ENCODE results near the gene PDE7B. TPM values are rescaled to one million over a fixed set of nuclear protein-coding genes. Genes with fewer than 3 reads are reported as not detected.

Gene PDE7B
- total and polyA plus RNA-seq, 2 of the 13 experiments (the other 11 are each of a cell fraction or from before 2014, with no cell fraction given), result not detected

DNA sequence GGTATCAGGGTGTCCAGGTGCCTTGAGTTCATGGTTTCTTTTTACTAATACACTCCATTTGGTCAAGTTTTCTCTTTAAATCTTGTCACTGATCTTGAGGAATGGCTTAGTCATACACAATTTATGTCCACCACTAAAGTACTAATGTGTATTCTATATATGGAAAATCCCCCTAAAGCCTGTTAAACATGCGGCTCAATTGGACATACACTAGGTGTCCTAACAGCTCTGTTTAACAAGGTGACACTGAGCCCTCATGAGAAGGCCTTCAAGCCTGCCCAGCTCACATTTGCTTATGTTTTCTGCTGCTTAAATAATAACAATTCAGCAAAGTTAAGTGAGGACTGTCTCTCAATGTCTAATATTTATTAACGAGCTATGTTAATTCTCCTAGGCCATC lies 31.5 kb downstream of the PDE7B start (continued):
- TF ChIP-seq, protein P1, sequence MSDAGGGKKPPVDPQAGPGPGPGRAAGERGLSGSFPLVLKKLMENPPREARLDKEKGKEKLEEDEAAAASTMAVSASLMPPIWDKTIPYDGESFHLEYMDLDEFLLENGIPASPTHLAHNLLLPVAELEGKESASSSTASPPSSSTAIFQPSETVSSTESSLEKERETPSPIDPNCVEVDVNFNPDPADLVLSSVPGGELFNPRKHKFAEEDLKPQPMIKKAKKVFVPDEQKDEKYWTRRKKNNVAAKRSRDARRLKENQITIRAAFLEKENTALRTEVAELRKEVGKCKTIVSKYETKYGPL (CRISPR knock-in tag; IDR thresholded peaks at IDR 0.05), result no peak
- TF ChIP-seq ESRRA (CRISPR knock-in tag; IDR thresholded peaks at IDR 0.05; ENCODE audit: low read depth), result no peak

DNA sequence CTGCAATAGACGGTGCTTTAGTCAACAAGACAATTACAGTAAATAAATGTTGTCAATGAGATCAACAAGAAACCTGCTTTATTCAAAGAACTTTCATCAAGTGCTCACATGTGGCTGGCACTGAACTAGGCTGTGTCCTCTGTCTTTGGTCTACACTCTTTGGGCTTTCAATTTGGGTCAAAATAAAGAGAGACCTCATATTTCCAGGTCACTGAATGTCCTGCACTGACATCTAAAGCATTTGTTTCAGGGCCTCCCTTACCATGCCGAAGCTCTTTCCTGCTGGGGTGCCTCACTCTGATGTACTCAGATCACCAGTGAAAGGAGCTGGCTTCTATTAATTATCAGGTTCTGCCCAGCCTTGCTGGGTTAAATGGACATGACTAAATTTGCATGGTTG lies 32.0 kb downstream of the PDE7B start:
- WGBS (ENCODE audit: low lambda C conversion rate), result 25% methylated on average over 2 of the region's 2 CpGs
- no peaks in the 10 kb centered on the region for H3K9me3 ChIP-seq (ENCODE audit: low read length)
- no peaks in the 10 kb centered on the region for H4K20me1 ChIP-seq (ENCODE audit: insufficient read depth, low read length)
- H3K36me3 ChIP-seq (replicated peaks in 1 of 2; ENCODE audit: control insufficient read depth in 1 of 2, insufficient read depth in 2 of 2, low read length in 2 of 2), result no peaks in the 10 kb centered on the region
- no peak overlapping the region for H3K4me3 ChIP-seq (replicated peaks in 1 of 3; ENCODE audit: insufficient read depth in 1 of 3, low read depth in 2 of 3, low read length in 3 of 3)
- no peak overlapping the region for H3K27ac ChIP-seq (ENCODE audit: extremely low read length, insufficient read depth, low read length)
- ChIA-PET CTCF (ENCODE audit: low intra/inter-chr PET ratio, low total read pairs) (no interaction called here), POLR2A (no interaction called here)
- BruUV-seq (replicated peaks), result no TSS peak
- DNase-seq (ENCODE audit: low spot score), result no peak
- TF ChIP-seq ZNF30 (CRISPR knock-in tag; IDR thresholded peaks at IDR 0.05) (no peak), FIP1L1 (IDR thresholded peaks at IDR 0.05; ENCODE audit: borderline replicate concordance, insufficient read depth, low read depth, low read length) (no peak), FOXP1 (IDR thresholded peaks at IDR 0.05) (no peak), FOXP1 (CRISPR knock-in tag; IDR thresholded peaks at IDR 0.05) (no peak), SMYD3 (CRISPR knock-in tag; IDR thresholded peaks at IDR 0.05) (no peak), ZFP90 (CRISPR knock-in tag; IDR thresholded peaks at IDR 0.05; ENCODE audit: borderline replicate concordance) (no peak), PITX1 (CRISPR knock-in tag; IDR thresholded peaks at IDR 0.05) (no peak), BHLHE40 (IDR thresholded peaks at IDR 0.05; ENCODE audit: low read length) (no peak), MEIS1 (CRISPR knock-in tag; IDR thresholded peaks at IDR 0.05; ENCODE audit: borderline replicate concordance) (no peak), RARA (CRISPR knock-in tag; IDR thresholded peaks at IDR 0.05) (no peak), REXO4 (CRISPR knock-in tag; IDR thresholded peaks at IDR 0.05; ENCODE audit: borderline replicate concordance) (no peak), ZNF331 (CRISPR knock-in tag; IDR thresholded peaks at IDR 0.05) (no peak), ZNF607 (CRISPR knock-in tag; IDR thresholded peaks at IDR 0.05; ENCODE audit: borderline replicate concordance) (no peak), ZNF24 (IDR thresholded peaks at IDR 0.05) (no peak), CBFB (CRISPR knock-in tag; IDR thresholded peaks at IDR 0.05) (no peak), CCDC6 (CRISPR knock-in tag; IDR thresholded peaks at IDR 0.05) (no peak), ZNF674 (CRISPR knock-in tag; IDR thresholded peaks at IDR 0.05; ENCODE audit: low read depth) (no peak), FOXM1 (CRISPR knock-in tag; IDR thresholded peaks at IDR 0.05) (no peak)
- TF ChIP-seq, protein P2, sequence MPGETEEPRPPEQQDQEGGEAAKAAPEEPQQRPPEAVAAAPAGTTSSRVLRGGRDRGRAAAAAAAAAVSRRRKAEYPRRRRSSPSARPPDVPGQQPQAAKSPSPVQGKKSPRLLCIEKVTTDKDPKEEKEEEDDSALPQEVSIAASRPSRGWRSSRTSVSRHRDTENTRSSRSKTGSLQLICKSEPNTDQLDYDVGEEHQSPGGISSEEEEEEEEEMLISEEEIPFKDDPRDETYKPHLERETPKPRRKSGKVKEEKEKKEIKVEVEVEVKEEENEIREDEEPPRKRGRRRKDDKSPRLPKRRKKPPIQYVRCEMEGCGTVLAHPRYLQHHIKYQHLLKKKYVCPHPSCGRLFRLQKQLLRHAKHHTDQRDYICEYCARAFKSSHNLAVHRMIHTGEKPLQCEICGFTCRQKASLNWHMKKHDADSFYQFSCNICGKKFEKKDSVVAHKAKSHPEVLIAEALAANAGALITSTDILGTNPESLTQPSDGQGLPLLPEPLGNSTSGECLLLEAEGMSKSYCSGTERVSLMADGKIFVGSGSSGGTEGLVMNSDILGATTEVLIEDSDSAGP (CRISPR knock-in tag; IDR thresholded peaks at IDR 0.05; ENCODE audit: borderline replicate concordance), result no peak
- TF ChIP-seq, protein P3, sequence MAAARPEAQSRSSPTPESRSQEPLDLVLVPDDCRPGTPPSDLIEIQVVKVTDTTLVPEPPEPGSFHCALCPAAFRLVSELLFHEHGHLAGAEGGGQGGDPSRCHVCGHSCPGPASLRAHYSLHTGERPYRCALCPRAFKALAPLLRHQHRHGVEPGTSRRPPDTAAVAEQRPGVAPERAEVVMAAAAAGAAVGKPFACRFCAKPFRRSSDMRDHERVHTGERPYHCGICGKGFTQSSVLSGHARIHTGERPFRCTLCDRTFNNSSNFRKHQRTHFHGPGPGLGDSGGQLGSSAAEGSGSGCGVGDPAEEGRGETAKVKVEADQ (CRISPR knock-in tag; IDR thresholded peaks at IDR 0.05; ENCODE audit: borderline replicate concordance), result no peak
- TF ChIP-seq, protein P1 (CRISPR knock-in tag; IDR thresholded peaks at IDR 0.05), result no peak
- no peak for FAIRE-seq
- H3K4me1 ChIP-seq (ENCODE audit: insufficient read depth, low read length), result peaks cover 11% of the 10 kb centered on the region; the same call in 1 of the 2 replicates
- H3K79me2 ChIP-seq (ENCODE audit: insufficient read depth, low read length), result no peaks in the 10 kb centered on the region
- H3K4me2 ChIP-seq (ENCODE audit: low read depth, low read length), result no peak overlapping the region
- no peak overlapping the region for H3K9ac ChIP-seq (ENCODE audit: insufficient read depth, low read depth, low read length)
- no peak overlapping the region for H2AFZ ChIP-seq (ENCODE audit: low read length)
- in situ Hi-C loops (cut with HindIII; ENCODE audit: extremely low pct_ligation_motif_present, low pct_unique_long_range_greater_than_20kb), result no loop called here
- no peaks in the 10 kb centered on the region for H3K27me3 ChIP-seq (ENCODE audit: control insufficient read depth in 1 of 2, insufficient read depth in 2 of 2, low read length in 2 of 2)
- ATAC-seq, result no peak
- intact Hi-C loops (cut with micrococcal nuclease; ENCODE audit: unreplicated experiment), result no loop called here
